Glomerular endothelial cell (primary cell): ENCODE results near the gene LMO7. TPM values are rescaled to one million over a fixed set of nuclear protein-coding genes. Genes with fewer than 3 reads are reported as not detected.
"Not testable (repeated sequence)": the region's sequence is repeated elsewhere in the genome, so short reads cannot be mapped to it uniquely, and the experiment has no call there.

Experiments used
- DNase-seq: peaks from one replicate; pipeline ENCODE4 v3.0.0-alpha.2; 2011; ENCODE audit warnings: low read depth, low spot score; ENCODE audit errors: extremely low read depth
- total RNA-seq: library from RNA; depleted of rRNA; stranded (reverse); fragments of >200 nt; gene quantifications from 2 replicates; pipeline ENCODE4 v1.2.3, GENCODE V29; 2015

The LMO7 gene
- total RNA-seq, 1 donor from 2014 or later: 58.0 TPM

DNA sequence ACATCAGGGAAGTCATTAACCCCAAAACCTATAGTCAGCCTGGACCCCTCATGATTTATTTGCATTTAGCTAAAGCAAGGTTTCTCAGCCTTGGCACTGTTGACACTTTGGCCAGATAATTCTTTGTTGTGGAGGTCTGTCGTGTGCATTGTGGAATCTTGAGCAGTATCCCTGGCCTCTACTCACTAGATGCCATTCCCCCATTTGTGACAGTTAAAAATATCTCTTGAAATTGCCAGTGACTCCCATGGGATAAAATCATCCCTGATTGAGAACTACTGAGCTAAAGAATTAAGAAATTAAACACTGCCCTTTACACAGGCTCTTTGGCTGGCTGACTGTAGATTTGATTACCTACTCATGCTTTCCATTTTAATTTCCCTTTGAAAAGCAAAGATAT is 102.7 kb downstream of the LMO7 start:
- DNase-seq: no peak

DNA sequence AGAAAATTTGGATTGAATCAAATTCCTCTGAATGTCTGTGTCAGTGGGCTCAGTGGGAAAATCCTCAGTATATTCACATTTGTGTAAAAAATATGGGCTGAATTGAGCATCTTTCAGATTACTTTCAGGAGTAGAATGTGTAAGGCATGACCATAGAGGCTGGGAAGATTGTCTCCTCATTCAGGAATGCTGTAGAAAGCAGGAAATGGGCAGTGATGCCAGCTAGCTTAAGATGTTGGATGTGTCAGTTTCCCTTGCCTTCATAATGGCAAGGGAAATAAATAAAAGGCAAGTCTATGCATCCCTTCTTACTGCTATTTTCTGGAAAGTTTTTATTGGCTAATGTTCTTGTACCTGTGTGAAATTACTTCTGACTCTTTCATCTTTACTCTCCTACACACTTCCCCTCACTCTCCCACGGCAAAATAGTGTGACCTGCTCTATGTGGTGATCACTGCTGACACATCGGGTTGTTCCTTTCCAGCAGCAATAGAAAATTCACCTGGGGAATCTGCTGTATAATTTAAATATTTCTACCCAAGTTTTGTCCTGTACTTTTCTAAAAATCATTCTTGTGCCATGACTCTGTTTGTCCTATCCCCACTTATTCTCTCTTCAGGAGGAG is 103.2 kb downstream of the LMO7 start:
- no peak for DNase-seq

DNA sequence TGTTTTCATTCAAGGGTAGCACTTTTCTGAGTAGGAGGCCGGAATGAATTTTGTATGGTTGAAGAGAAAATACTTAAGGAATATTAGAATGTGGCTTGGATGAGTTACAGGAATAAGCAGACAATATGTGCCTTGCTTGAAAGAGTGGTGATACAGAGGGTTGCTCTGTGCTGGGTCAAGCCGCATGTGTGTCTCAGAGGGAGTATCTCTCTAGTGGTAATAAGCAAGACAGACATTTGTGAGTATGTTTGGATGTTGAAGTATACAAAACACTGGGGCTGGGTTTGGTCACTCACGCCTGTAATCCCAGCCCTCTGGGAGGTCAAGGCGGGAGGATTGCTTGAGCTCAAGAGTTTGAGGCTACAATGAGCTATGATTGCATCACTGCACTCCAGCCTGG is 103.9 kb downstream of the LMO7 start:
- no peak for DNase-seq

DNA sequence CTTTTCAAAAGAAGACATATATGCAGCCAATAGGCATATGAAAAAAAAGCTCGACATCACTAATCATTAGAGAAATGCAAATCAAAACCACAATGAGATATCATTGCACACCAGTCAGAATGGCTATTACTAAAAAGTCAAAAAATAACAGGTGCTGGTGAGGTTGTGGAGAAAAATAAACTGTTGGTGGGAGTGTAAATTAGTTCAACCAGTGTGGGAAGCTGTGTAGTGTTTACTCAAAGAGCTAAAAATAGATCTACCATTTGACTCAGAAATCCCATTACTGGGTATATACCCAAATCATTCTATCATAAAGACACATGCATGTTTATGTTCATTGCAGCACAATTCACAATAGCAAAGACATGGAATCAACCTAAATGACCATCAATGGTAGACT is 106.9 kb downstream of the LMO7 start:
- DNase-seq: not testable (repeated sequence)

DNA sequence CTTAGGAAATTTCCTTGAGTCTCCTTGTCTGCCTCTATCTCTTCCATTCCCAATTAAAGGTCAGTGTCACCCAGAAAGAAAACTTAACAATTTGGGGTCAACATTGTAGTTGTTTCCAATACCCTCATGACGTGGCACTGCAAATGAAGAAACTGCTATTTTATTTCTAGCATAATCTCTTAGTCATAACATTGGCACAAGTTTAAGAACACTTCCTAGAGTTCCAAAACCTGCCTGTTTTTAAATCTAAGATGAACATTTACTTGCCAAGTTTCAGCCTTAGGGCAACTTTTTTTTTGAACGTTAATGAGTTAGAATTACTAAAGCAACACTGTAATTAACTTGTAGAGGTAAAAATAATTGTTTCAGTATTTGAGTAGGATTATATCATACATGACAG is 108.0 kb downstream of the LMO7 start:
- no peak for DNase-seq

DNA sequence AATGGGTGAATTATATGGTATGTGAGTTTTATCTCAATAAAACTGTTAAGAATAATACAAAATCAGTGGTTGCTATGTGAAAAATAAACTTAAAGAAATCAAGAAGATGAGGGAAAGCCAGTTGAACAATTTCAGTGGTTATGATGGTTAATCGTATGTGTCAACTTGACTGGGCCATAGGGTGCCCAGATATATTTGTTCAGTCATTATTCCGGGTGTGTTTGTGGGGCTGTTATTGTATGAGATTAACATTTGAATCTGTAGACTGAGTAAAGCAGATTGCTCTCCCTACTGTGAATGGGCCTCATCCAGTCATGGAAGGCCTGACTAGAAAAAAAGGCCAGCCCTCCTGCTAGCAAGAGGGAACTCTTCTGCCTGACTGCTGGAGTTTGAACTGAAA is 109.3 kb downstream of the LMO7 start:
- DNase-seq: no peak

DNA sequence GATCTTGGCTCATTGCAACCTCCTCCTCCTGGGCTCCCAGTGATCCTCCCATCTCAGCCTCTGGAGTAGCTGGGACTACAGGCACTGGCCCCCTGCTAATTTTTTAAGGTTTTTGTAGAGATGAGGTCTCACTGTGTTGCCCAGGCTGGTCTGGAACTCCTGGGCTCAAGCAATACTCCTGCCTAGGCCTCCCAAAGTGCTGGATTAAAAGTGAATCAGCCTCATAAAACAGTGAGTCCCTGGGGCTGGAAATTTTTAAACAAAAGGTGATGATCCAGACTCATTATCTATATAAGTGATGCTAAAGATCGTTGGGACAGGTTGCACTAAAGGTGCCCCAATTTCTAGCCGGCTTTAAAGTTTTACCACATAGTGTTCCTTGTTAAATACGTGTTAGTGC is 112.7 kb downstream of the LMO7 start:
- DNase-seq: no peak

DNA sequence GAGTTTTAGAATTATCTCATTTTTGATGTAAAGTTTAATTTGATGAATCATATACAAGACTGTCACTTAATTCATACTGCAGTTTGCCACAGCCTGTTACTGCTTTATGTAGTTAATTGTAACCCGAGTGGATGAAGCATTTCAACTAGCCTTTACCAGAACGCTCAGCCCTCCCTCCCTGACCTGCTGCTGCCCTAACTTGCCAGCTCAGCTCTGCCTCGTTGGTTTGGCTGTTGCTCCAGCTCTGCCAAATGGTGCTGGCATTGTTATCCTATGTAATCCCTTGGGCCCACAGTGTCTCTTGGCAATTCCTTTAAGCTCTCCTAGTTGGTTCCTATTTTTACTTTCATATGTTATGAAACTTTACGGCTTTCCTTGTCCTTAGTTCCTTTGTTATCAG is 113.3 kb downstream of the LMO7 start:
- DNase-seq: no peak

DNA sequence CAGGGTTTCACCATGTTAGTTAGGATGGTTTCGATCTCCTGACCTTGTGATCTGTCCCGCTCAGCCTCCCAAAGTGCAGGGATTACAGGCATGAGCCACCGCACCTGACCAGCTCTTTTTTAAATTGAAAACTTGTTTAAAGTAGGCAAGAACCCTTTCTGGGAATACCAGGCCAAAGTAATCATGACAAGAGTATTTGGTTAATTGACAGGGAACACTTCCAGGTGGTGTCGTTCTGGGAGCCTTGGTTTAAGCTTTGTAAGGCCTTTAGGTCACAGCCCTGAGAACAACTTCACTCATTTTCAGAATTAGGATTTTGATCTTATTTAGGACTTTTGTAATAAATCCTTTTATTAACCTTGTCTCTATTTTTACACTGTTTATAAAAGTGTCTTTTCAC is 115.2 kb downstream of the LMO7 start:
- DNase-seq: no peak

DNA sequence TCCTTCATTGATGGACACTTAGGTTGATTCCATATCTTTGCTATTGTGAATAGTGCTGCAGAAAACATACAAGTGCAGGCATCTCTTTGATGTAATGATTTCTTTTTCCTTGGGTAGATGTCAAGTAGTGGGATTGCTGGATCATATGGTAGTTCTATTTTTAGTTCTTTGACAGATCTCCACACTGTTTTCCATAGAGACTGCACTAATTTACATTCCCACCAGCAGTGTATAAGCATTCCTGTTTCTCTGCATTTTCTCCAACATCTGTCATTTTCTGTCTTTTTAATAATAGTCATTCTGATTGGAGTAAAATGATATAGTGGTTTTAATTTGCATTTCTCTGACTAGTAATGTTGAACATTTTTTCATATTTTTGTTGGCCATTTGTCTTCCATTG is 116.7 kb downstream of the LMO7 start:
- DNase-seq: no peak

DNA sequence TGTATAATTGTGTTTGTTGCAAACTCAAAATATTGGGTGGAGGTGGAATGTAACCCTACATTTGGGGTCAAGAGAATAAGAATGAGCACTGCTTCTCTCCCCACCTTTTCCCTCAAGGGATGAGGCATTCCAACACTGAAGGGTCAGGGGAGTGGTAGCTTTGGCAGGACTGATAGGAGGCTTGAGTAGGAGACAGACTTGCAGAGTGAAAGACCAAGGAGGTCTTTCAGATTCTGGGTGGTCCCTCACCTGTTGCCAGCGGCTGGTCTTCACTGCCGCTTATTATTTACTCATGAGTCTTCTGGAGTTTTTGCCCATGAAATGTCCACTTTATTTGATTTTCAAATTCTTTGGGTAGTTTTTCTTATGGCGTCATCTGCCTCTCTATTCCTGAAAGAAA is 118.8 kb downstream of the LMO7 start:
- no peak for DNase-seq

DNA sequence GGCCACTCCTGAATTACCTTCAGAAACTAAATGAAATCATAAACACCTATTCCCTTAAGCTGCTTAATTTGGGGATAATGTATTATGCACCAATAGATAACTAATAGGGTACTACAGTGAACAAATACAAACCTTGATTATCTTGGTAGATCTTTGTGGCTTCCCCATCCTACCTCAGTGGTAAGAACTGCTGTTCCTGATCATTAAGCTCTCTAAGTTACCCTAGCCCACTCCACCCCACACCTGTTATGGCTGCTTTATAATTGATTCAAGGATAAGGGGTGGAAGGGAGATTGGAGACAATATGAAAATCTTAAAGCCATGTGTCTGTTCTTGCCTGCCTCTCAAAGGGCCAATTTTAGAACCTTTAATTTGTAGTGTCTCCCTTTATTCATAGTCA is 121.2 kb downstream of the LMO7 start:
- no peak for DNase-seq

DNA sequence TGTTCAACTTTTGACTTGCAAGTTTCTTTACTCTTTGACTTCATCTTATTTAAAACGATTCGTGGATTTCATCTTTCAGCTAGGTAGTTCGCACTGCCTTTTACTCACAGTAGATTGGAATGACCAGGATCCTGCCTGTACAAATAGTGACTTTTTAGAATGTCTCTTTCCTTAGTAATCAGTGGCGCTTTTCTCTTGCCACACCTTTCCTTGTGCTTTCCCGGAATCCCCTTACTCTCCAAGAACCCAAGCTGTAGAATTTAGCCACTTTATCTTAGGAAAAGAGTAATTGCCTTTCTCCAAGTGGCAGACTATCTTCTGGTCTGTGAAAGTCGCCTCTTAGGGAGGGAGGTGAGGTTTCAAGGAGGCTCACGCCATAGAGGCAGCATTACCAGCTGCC is 123.4 kb downstream of the LMO7 start:
- DNase-seq: no peak

DNA sequence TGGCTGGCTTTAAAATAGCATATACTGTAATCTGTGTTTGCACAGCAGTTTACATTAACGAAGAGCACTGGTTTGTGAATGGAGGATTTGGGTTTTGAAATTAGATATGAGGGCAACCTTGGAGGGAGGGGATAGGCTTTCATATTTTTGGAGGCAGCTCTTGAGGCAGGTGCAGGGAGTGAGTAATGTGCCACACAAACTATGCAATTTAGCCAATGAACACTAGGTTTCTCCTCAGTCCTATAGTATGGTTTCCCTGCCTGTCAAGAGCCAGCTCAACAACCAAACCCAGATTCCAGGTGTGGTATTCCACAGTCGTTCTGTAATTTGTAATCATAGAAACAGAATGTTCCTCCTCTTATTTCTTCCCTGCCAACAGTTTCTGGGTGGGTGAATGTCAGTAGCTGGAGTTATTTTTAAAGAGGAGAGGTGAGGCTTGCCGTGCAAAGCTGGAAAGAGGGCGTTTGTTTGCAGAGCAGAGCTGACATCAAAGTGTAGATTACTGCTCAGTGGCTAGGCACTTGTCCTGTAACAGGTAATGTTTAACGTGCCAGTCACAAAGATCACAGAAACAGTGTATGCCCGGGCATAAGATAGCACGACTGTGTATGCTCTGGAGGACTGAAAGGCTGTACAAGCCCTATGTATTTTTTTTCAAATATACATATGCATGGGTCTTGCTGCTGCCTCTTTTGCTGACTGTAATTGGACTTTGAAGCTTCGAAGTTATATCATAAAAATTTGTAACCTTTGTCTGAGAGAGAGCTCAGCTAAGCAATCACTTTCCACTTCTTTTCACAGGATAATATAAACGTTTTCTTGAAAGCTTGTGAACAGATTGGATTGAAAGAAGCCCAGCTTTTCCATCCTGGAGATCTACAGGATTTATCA is 124.2 kb downstream of the LMO7 start:
- DNase-seq: no peak

DNA sequence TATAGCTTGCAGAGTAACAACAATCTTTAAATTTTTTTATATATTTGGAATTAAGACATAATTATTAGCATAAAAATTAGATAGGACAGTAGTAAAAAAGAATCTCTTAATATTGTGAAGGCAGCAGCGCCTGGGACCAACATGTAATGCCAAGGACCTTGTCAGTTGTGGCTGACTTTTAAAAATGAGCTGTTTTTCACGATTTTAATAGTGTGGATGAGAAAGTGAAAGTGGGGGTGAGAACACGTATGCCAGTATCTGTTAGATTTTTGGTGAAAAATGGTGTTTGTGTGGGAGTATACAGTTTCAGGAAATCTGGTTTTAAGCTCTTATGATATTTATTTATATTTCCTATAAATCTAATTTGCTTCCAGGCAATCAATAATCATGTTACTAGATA is 125.2 kb downstream of the LMO7 start:
- DNase-seq: no peak

DNA sequence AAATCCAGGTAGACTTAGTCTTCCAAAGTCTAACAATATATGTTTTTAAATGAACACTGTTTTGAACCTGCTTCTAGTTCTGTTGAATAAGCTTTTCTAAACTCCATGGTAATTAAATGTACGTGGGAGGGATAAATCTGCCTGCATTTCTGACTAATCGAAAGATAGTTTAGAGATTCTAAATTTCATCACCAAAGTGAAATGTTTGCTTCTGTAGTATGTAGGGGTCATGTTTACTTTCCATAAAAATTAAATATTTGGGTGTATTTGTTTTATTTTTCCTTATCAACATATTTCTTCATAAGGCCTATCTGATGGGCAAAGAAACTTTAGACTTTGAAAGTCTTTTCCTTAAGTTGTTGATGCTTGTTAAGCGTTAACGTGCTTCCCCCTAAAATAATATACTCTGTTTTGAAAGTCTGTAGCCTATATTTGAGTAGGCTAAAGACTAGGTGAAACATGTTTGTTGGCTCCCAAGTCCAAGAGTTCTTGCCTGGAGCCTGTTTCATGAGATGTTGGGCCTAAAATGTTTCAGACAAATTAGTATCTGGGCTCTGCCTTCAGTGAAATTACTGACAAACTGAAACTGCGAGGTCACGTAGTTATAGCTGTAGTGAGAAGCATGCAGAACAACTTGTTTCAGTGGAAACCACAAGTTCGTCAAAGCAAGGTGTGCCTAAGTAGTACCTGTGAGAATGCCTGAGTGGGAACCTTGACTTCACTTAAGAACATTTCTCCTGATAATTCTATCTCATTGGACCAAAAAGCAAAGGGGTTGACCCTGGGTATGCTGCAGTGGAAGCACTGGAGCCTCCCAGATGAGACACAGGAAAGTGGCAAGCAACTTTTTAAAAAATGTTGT is 126.2 kb downstream of the LMO7 start:
- DNase-seq: no peak

DNA sequence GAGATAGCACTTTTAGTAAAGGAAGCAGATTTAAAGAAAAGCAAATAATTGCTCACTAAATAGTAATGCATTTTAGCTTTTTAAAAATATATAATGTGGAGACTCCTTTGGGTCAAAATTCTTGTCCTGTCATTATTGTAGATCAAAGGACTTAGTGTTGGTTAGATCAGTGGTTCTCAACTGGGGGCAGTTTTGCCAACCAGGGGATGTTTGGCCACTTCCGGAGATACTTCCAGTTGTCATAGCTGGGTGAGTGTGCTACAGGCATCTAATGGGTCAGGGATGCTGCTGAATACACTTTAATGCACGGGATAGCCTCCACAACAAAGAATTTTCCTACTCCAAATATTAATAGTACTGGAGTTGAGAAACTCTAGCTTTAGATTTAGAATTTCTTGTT is 126.8 kb downstream of the LMO7 start:
- no peak for DNase-seq

DNA sequence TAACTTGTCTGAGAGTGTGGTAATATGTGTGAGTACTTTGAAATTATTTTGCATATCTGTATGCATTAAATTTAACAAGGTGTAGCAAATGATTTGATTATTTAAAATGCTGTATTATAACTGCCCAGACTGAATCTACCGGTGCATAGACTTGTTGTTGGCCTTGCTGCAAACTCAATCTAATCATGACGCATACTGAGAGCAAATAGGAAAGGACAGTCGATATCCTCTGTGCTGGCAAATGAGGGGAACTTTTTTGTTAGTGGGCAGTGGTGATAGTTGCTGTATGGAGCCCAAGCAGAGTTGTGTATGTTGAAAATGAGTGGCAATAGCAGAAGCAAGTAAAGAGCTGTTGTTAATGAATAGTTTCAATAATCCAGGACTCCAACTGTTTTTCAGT is 127.4 kb downstream of the LMO7 start:
- DNase-seq: no peak

DNA sequence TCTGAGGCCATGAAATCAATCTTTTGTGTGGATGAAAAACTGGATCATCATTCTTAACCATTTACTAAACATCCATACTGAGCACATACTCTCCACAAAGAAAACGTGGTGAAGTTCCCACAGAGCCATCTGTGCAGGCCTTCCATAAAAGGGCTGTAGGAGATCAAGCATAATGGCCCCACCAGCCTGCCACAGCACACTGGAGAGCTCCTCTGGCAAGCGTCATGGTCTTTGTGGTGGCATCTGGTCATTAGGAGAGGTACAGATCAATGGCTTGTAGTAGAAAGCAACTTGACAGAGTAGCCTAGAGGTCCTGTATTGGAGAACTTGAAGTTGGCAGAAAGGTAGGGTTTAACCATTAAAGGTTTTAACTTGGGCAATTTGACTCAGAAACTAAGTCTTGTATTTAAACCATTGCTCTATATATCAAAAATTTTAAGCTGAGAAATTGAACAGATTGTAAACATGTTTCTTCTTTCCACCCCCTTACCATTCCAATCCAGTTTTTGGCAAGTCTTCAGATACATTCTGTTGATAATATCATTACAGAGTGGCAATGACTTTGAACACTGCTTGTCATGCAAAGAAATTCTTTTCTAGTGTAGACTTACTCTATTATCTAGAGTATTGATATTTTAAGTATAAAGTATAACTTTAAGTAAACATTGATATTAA is 128.3 kb downstream of the LMO7 start:
- no peak for DNase-seq

DNA sequence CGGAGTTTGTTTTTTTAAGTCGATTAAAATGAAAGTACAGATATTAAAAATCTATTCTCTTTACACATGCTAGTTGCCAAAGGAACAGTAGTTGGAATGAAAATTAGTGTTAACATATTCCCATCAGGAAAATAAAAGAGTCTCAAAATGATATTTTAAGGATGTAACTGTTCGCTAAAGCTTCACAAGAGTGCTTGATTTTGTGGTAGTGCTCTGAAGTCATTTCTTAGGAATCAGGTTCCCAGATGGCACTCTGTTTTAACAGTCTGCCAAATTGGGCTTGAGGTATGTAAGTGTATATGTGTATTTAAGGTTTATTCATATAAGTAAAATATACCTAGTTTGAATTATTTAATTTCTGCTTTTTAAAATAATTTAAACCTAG is 128.8 kb downstream of the LMO7 start:
- DNase-seq: no peak

DNA sequence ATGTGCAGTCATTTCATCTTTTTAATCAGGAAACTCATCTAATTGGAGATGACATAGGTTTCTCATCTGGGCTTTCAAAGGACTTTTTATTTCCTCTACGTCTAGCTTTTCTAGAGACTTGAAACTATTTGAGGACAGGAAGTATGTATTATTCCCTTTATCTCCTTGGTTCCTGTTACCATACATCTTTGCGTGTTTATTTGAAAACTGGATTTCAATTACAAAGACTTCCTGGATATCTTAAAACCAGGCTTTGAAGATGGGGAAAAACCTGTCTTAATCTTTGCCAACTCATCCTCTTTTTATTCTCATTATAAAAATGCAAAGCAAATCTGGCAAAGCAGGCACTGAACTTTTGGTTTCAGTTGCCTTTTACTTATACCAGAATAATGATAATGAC is 130.5 kb downstream of the LMO7 start:
- no peak for DNase-seq
